GM21723 (cell line): ENCODE results near the gene ALK.

Experiments used
- ATAC-seq: cut with Tn5 transposase; IDR thresholded peaks from one replicate; pipeline ENCODE4 v1.9.1; 2021; ENCODE audit warnings: mild to moderate bottlenecking, moderate library complexity; ENCODE audit not compliant: unreplicated experiment

Gene ALK

DNA sequence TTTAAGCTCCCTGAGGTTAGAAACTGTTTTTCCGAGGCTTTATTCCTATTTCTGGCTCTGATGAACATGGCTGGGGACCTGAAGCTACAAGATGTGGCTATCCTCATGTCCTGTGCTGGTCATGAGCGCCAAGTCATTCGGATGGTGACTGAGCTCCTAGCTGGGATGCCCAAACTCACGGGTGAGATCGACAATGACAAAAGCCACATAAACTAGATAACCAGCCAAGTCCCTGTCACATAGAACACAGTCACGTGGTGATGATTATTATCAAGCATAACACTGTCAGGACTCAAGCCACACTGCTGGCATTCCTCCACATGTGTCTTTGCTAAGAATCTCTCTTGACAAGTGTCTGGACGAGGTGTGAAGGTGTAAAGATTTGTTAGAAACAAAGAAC is 531.2 kb downstream of the ALK start:
- no peak for ATAC-seq

DNA sequence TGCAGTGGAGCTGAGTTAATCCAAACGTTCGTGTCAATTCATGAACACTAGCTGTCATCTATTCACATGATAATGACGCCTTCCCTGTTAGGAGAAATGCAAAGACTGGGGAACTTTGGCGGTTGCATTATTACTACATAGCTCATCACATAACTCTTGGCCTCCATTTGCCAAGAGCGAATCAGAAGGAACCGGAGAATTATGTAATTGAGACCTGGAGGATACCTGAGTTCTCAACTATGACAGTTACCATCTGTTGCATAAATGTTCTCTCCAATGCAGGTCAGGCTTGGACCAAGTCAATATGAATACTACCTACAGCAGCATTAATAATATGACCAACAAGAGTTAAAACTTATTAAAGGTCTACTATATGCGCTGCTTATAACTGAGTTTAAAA is 531.7 kb downstream of the ALK start:
- ATAC-seq, result no peak

DNA sequence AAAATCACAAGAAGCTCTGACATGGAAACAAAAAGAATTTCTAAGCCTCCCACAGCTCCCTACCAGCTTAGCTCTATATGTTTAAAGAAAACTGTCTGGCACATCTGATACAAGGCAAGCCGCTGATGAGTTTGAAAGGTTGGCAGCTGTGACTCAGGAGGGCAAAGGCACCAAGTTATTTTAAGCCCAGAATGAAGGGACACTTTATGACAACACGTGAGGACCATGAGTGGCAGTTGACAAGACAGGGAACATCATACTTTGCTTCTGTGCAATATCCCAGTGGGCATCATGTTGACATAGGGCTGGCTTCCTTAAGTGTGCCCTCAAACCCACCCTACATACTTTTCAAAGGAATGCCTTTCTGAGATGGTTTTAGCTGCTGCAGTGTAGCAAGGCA is 533.3 kb downstream of the ALK start:
- ATAC-seq, result no peak

DNA sequence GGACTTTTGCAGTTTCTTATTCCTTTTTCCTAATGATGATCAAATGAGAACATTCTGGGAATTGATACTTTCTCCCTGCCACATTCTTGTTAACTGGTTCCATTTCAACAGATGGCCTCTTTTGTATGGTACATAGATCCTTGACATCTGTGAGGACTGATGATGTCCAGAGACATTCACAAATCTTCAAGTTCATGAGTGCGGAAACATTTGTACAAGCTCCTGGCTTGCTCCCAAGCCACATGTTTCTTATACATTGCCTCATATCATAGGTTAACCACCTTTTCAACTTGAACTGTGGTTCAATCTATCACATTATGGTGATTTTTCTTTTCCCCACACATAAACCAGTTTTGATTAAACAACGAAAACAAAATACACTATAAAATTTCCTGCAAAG is 538.9 kb downstream of the ALK start:
- ATAC-seq, result no peak

DNA sequence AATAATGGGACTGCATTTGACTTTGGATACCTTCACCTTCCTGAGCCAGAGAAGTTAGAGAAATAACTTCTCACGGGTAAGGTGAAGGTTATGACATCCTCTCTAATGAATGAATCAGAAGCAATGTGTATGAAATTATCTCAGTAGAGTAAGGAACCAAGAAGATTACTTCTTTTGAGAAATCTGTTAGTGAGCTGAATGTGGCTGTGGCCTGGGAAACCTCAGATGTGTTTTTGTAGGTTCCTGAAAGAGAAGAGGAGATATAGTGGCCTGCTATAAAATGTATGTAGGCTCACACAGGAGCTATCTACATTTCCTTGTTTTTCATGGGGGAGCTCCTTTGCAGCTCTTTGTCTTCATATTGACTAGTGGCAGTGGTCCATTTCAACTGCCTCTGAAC is 543.6 kb downstream of the ALK start:
- no peak for ATAC-seq

DNA sequence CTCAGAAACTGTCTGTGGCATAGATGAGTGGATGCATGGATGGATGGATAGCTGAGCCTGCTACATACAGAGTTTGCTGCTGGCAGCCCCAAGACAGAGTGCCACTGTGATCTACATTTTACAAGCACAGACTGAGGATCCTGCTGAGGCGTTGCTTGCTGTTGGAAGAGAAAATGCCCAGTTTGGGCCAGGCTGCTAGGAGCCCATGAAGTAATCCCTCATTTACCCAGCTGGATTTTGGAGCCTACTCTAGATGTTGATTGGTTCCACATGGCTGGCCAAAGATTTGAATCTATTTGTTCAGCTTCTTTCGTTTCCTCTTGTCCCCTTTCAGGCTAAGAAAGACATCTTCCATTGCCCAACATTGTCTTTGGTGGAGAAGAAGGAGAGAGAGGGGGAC is 544.8 kb downstream of the ALK start:
- ATAC-seq, result no peak

DNA sequence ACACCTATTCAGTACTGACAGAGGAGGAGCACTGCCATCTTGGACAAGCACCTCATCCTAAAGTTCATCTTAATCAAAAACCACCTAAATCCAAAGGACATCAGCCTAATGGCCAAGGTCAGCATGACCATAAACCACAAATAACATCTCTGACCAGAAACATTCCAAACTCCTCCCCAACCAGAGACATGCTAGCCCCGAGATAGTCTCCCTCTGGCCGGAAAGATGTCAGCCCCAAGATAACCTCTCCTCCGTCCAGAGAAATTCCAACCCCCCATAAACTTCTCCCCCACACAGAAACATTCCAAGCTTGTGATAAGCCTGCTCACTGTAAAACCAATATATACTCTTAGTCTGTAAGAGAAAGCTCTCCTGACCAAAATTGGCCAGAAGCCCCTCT is 545.5 kb downstream of the ALK start:
- no peak for ATAC-seq

DNA sequence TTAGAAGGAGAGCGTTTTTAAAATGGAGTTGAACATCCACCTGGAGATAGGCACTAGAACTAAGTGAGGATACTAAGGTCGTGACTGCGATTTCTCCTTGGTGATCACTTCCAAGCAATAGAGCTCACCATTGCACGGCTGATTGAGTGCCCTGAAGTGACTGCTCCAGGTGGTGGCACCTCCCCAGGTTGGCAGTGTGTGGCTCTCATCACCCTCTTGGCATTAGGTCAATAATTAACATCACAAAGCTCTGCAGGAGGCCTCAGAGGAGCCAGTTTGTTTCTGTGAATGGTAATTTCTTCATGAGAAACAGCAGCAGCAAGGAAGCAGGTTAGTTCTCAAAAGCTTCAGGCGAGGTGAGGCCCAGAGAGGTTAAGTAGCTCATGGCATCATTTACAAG is 546.6 kb downstream of the ALK start:
- ATAC-seq, result no peak

DNA sequence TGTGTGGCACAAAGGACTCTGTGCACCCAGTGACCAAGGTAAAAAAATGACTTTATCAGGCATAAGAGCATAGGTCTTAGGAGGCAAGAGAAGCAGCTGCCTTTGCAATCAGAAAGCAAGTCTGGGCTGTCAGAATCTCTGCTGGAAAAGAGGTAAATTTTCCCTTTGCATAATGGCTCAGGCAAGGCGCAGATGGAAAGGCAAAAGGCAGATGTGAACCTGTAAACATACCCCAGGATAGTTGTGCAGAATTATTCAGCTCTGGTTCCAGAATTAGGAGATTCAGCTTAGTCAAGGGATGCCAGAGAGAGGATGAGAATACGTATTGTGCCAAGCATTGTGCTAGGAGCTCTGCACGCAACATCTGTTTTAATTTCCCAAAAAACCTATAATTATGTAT is 547.5 kb downstream of the ALK start:
- ATAC-seq, result no peak

DNA sequence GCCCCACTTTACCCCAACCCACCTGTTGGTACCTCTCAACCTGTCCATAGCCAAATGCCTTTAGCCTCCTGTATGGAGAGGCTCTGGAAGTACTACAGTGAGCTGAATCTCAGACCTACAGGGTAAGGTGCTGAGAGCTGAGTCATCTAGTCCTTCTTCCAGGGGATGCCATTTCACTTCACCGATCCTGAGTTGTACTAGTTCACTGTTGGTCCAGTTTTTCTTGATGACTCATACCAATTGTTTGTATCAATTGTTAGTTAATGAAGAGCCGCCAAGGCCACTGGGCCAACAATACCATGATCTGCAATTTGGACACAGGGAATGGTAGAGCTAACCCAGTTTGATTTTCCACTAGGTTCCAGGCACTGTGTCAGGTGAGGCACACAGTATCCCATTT is 549.2 kb downstream of the ALK start:
- ATAC-seq, result no peak

DNA sequence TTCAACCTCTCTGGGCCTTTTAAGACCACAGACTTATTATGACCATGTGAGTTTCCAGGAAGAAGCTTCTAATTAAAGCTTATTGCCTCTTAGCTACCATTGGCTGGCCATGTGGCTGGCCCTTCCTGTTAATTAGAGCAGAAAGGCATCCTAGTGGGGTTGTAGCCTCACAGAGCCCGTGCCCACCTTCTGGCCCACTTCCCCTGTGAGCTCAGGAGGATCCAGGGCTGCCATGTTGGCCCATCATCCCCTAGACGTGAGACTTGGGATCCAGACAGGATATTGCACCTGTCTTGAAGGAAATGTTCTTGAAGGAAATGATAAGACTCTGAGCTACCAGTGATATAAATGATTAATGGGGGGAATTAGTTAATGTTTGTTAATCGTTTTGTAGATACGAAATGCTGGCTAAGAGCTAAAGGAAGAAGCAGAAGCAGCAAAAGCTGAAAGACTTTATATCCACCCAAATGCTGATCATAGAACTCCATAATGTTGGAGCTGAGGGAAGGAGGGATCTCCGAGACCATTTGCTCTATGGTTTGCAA is 550.7 kb downstream of the ALK start:
- ATAC-seq, result no peak

DNA sequence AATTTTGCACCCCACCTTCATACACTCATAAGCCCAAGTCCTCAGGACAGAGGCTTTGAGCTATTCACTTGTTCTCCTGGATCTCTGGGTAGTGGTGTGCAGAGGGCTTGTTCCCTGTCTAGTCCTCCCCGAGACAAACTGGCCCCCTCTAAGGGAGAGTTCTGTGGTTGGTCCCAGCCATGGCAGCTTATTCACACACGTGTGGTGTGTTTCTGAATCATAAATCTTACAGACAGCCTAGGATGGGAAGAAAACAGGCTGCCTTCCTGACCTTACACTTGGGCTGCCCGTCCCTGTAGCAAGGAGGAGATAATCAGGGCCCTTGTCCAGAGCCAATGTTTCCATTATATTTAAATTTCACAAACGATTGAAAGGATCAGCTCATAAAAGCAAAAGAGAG is 551.2 kb downstream of the ALK start:
- no peak for ATAC-seq

DNA sequence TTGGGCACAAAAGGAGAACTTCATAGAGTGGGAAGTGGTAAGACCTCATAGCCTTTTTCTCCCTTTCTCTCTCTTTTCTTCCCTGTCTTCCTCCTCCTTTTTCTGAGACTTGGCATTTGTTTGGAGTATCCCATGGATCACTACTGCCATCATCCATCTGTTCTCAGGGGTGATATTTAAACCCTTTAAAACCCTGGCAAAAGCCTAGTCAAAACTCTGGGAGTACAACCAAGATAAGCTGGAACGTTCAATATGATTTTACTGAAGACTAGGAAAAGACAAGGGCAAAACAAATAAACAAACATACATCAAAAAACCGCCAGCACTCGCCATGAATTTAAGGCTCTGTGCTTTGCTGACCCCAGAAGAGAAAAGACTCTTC is 552.7 kb downstream of the ALK start:
- ATAC-seq, result no peak

DNA sequence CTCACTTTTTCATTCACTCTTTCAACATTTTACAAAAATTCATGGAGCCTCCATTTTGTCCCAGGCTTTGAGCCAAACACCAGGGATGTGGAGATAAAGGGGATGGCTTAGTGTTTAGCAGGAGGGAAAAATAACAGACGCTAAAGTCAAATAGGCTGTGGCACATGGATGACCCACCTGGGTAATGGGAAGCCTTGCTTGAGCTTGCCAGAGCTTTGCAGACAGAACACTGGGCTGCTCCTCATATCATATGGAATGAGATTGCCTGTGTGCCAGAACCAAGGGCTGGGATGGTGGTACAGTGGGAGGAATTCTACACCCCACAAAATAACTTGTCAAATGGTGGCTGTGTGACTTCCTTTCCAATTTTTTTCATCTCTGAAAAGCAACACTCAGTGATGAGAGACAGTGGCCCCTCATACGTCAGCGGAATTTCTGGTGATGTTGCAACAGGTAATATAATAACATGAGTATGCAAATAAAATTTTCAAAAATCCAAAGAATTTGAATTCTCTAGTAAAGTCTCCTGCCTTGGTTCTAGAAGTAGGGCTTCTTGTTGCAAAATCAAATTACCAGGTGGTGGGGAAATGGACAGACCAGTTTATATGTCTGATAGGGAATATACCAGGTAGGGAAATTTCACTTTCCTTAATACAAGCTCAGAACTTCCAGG is 553.3 kb downstream of the ALK start:
- no peak for ATAC-seq

DNA sequence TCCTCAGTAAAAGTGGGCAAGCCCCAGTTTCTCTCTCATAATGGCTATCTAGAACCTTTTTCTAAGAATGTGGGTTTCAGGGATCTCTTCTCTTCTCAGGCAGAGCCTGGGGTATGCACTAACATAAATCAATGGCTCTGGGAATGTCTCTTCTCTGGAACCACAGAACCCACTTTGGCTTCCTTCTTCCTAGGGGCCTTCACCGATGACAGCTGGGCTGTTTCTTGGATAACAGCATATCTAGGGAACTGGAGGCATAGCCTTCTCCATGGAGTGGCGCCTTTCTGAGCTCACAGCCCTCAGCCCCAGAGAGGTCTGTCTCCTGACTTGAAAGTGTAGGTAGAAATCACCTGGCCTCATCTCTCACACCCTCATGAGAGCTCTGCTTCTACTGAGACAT is 558.3 kb downstream of the ALK start:
- no peak for ATAC-seq

DNA sequence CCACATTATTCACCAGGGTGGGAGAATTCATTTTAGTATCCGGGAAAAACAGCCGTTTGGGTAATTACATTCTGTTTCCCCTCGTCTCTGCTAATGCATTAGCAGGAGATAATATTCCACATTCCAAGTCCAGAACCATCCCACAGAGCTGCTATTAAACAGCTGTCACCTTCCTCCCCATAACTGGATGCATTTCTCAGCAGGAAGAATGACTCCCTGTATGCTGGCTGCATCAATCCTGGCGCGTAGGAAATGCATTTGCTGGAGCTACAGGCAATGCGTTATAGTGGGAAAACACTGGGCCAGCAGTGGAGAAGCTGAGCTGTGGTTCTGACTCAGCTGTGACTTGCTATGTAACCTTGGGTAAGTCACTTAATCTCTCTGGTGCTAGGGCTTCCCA is 560.2 kb downstream of the ALK start:
- ATAC-seq, result no peak

DNA sequence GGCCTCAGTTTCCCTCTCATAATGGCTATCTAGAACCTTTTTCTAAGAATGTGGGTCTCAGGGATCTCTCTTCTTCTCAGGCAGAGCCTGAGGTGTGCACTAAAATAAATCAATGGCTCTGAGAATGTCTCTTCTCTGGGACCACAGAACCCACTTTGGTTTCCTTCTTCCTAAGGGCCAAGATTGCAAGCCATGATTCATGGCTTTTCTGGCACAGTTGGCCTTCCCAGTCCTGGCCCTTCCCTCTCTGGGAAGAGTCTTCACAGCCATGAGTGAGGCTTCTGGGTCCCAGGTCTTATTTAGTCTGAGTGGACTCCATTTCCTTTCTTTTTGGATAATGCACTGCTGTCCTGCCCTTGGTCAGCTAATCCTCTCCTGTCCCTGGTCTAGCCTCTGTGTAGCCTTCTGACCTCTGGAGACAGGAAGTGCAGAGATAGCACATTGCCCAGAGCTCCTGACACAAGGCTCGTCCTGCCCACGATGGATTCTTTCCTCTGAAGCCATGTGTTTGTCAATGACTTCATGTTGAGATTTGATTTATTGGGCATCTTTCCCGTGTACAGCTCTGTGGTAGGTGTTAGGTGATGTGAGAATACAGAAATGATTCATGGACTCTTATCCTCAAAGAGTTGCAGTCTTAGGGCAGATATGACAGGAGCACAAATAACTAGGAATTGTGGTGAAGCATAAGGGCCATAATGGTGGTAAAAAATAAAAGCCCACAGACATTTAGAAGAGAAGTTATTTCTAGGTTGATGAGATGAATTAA is 561.2 kb downstream of the ALK start:
- no peak for ATAC-seq

DNA sequence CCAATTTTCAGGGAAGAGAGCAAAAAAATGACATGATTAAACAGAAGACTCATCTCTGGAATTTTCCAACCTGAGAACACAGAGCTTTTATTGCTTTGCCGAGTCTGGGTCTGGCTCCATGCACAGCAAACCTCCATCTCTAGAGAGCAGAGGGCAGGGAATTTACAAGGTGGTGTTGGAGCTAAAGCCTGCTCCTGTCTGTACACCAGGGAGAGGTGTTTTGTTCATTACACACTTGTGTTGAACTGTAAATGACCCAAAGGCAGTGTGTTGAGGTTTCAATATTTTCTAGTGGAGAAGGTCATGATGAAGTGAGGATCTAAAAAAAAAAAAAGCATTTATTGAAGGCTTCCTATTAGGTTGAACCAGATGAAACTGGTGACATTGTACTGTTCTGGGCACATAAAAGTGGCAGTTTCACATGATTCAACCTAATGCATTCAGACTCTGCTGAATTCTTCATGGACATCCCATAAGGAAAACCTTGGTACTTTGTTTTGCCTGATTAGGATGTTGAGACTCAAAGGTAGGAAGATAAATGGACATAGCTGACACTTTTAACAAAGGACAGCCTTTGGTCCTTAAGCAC is 567.9 kb downstream of the ALK start:
- no peak for ATAC-seq

DNA sequence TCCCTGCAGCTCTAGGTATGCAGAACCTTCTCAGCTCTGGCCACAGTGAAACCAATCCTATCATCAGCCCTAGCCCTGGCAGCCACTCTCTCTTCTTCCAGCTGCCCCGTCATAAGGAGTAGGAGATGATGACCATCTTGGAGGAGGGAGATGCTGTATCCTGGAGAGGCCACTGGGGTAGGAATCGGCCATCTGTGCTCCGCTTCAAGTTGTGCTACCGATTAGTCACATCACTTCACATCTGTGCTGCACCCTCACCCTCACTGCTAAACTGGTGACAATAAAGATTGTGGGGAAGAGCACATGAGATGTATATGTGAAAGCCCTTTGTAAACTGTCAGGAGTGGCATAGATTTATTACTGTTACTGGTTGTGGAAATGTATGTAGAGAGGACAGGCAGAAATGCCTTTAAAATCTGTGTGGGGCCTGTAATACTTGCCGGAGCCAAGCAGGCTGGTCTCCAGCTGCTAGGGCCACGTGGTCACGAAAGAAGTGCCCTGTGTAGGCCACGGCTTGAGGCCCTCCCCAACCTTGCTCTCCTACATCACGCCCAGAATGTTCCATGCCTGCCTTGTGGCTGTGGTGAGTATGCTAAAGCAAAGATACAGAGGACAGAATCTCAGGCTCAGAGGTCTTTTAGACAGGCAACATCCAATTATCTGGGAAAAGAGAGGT is 569.3 kb downstream of the ALK start:
- ATAC-seq, result no peak

DNA sequence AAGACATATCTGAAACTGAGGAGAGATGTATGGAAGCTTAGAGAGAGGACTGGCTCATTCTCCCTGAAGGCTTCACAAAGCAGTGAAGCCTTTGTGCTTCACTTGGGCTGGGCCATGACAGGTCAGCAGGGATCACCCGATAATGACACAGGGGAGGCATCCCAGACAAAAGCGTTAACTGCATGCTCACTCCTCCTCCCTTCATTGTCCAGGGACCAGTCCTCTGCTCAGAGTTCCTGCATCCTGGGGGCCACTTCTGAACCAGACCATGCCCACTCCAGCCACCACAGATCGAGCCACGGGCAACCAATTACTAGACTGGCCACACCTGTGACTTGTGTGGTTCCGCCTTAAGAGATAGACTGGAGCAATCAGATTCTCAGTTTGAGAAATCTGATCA is 570.1 kb downstream of the ALK start:
- no peak for ATAC-seq

DNA sequence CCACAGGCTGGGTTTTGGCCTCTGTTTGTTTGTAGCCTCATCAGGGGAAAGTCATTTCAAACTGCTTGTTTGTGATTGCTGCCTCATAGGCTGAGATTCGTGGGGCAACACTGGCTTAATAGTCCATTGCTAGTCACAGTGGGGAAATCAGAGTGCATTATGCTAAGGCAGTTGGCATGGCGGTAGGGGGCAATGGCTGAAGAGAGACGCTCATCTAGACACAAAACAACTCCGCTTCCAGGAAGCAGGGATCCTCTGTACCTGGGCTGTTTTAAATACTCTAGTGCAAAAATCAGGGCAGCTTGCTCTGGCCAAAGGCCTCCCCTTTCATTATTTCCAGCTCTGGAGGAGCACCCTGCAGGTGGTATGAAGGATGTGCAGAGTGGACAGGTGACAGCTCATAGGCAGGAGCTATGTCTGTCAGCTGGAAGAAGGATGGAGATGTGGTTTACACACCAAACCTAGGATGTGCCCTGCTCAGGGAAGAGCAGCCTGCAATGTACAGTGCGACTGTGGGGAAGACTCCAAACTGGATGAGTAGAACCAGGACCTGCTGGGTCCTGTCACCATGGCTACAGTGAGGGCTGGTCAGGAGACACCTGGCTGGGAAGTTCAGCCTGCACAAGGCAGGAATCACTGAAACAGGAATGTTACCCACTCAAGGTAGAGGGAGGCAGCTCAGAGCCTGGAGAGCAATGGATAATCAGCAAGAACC is 571.9 kb downstream of the ALK start:
- ATAC-seq, result no peak
